ENCODE results near the gene SPRY4.
A peak's percentile ranks its signal among the peaks of the same experiment; 100 is the strongest.
"Not testable (repeated sequence)": the region's sequence is repeated elsewhere in the genome, so short reads cannot be mapped to it uniquely, and the experiment has no call there.

The SPRY4 gene
- total RNA-seq, result 0 to 4.1 (median 0.19) reads per million in 3 experiments

- DNase-seq, result peak; percentile 73
Measured at GRCh38 chr5:142324871-142325724, at the start of gene SPRY4. Gene SPRY4 (minus strand): TSS chr5:142325021. CDS start chr5:142315108, 9,913 bp downstream.

GRCh38 chr5:142368529-142368928 lies 43.7 kb upstream of the SPRY4 start:
- DNase-seq, result no peak

- DNase-seq, result no peak
Measured at GRCh38 chr5:142366007-142366406, 41.2 kb upstream of the SPRY4 start.

GRCh38 chr5:142364251-142365145 lies 39.7 kb upstream of the SPRY4 start:
- no peak for DNase-seq

GRCh38 chr5:142363619-142363963 lies 38.8 kb upstream of the SPRY4 start:
- DNase-seq, result no peak

- not testable (repeated sequence) for DNase-seq
Measured at GRCh38 chr5:142362193-142362592, 37.4 kb upstream of the SPRY4 start.

GRCh38 chr5:142360607-142361120 lies 35.8 kb upstream of the SPRY4 start:
- DNase-seq, result no peak

GRCh38 chr5:142360051-142360498 lies 35.3 kb upstream of the SPRY4 start:
- no peak for DNase-seq

- no peak for DNase-seq
Measured at GRCh38 chr5:142358648-142359047, 33.8 kb upstream of the SPRY4 start.

GRCh38 chr5:142358121-142358520 lies 33.3 kb upstream of the SPRY4 start:
- DNase-seq, result no peak

- DNase-seq, result no peak
Measured at GRCh38 chr5:142357469-142358090, 32.8 kb upstream of the SPRY4 start.

GRCh38 chr5:142356716-142357468 lies 32.1 kb upstream of the SPRY4 start:
- DNase-seq, result peak; percentile 89

GRCh38 chr5:142356349-142356715 lies 31.5 kb upstream of the SPRY4 start:
- DNase-seq, result no peak

- DNase-seq, result no peak
Measured at GRCh38 chr5:142353071-142353472, 28.3 kb upstream of the SPRY4 start.

- no peak for DNase-seq
Measured at GRCh38 chr5:142350021-142350420, 25.2 kb upstream of the SPRY4 start.

GRCh38 chr5:142346706-142347105 lies 21.9 kb upstream of the SPRY4 start:
- DNase-seq, result no peak

- DNase-seq, result not testable (repeated sequence)
Measured at GRCh38 chr5:142344915-142345314, 20.1 kb upstream of the SPRY4 start.

- DNase-seq, result no peak
Measured at GRCh38 chr5:142343531-142343930, 18.7 kb upstream of the SPRY4 start.

GRCh38 chr5:142342128-142342981 lies 17.5 kb upstream of the SPRY4 start:
- DNase-seq, result no peak

GRCh38 chr5:142339781-142340180 lies 15.0 kb upstream of the SPRY4 start:
- no peak for DNase-seq

GRCh38 chr5:142334538-142334937 lies 9.7 kb upstream of the SPRY4 start:
- DNase-seq, result no peak
